Astrocyte (in vitro differentiated cells and primary cell): Measurements from ENCODE around the gene LRRC45. TPM values are rescaled to one million over a fixed set of nuclear protein-coding genes. Genes with fewer than 3 reads are reported as not detected.

ENCODE experiments used
- DNase-seq: peaks from one replicate; pipeline ENCODE4 v3.0.0-alpha.2; 2010; ENCODE audit warnings: low read depth
- FAIRE-seq: peaks from 2 replicates; lab custom pipeline; 2011; peaks lifted over from hg19 to GRCh38; lab: Jason Lieb, UNC
- H2AFZ ChIP-seq: 2 replicates; pipeline ENCODE4 v1.6.0; 2012; ENCODE audit warnings: low read depth, low read length, inconsistent platforms
- H3K27ac ChIP-seq: 2 replicates; pipeline ENCODE4 v1.5.1; 2011; ENCODE audit warnings: low read depth, low read length, inconsistent platforms
- H3K27me3 ChIP-seq: 2 replicates; pipeline ENCODE4 v1.6.0; 2011; ENCODE audit warnings: low read length, inconsistent platforms; ENCODE audit not compliant: insufficient read depth
- H3K36me3 ChIP-seq: 2 replicates; pipeline ENCODE4 v1.5.1; 2011; ENCODE audit warnings: low read length, inconsistent platforms; ENCODE audit not compliant: insufficient read depth
- H3K4me1 ChIP-seq: 2 replicates; pipeline ENCODE4 v1.5.1; 2011; ENCODE audit warnings: low read length, inconsistent platforms; ENCODE audit not compliant: insufficient read depth
- H3K4me2 ChIP-seq: 2 replicates; pipeline ENCODE4 v1.6.0; 2012; ENCODE audit warnings: low read length, inconsistent platforms
- H3K4me3 ChIP-seq: 2 replicates; pipeline ENCODE4 v1.5.1; 2011; ENCODE audit warnings: low read depth, mild to moderate bottlenecking, low read length, inconsistent platforms; ENCODE audit not compliant: insufficient read depth
- H3K79me2 ChIP-seq: 2 replicates; pipeline ENCODE4 v1.6.0; 2012; ENCODE audit warnings: mild to moderate bottlenecking, low read length, inconsistent platforms; ENCODE audit not compliant: insufficient read depth
- H3K9ac ChIP-seq: 2 replicates; pipeline ENCODE4 v1.6.0; 2012; ENCODE audit warnings: mild to moderate bottlenecking, low read length, inconsistent platforms
- H3K9me3 ChIP-seq: 2 replicates; pipeline ENCODE4 v1.5.1; 2012; ENCODE audit warnings: low read depth, mild to moderate bottlenecking, low read length, inconsistent platforms; ENCODE audit not compliant: insufficient read depth
- H4K20me1 ChIP-seq: 2 replicates; pipeline ENCODE4 v1.6.0; 2012; ENCODE audit warnings: low read length, inconsistent platforms; ENCODE audit not compliant: insufficient read depth
- H3K27ac Mint-ChIP-seq: one replicate; pipeline ENCODE4 v1.8.0; 2021; ENCODE audit warnings: mild to moderate bottlenecking, mixed read lengths; ENCODE audit not compliant: unreplicated experiment
- H3K27me3 Mint-ChIP-seq: one replicate; pipeline ENCODE4 v1.8.0; 2021; ENCODE audit warnings: low read depth, mixed read lengths; ENCODE audit not compliant: unreplicated experiment
- H3K36me3 Mint-ChIP-seq: one replicate; pipeline ENCODE4 v1.8.0; 2021; ENCODE audit warnings: low read depth, mixed read lengths; ENCODE audit not compliant: unreplicated experiment
- H3K4me1 Mint-ChIP-seq: one replicate; pipeline ENCODE4 v1.8.0; 2021; ENCODE audit warnings: low read depth, mixed read lengths; ENCODE audit not compliant: unreplicated experiment
- H3K4me3 Mint-ChIP-seq: one replicate; pipeline ENCODE4 v1.8.0; 2021; ENCODE audit warnings: mild to moderate bottlenecking, moderate library complexity, mixed read lengths; ENCODE audit not compliant: unreplicated experiment
- H3K9me3 Mint-ChIP-seq: one replicate; pipeline ENCODE4 v1.8.0; 2021; ENCODE audit warnings: mild to moderate bottlenecking, mixed read lengths; ENCODE audit not compliant: unreplicated experiment
- CTCF ChIP-seq: IDR thresholded peaks from 2 replicates; pipeline ENCODE4 v1.5.1; 2011; ENCODE audit warnings: low read depth, mild to moderate bottlenecking, inconsistent platforms, low read length, moderate library complexity; ENCODE audit not compliant: insufficient read depth
- EZH2 ChIP-seq: IDR thresholded peaks from 2 replicates; pipeline ENCODE4 v1.6.1; 2012; ENCODE audit warnings: mild to moderate bottlenecking, low read length, inconsistent platforms; ENCODE audit not compliant: insufficient read depth
- total RNA-seq: library from RNA; stranded (reverse); gene quantifications from 2 replicates; pipeline ENCODE4 v1.2.1, GENCODE V29; 2021

Gene LRRC45
- total RNA-seq, 1 donor from 2014 or later = 6.6 TPM

- Histone ChIP-seq H2AFZ (no peak overlapping the region), H3K4me1 (peaks cover 23% of the 10 kb centered on the region), H3K36me3 (no peaks in the 10 kb centered on the region), H3K27me3 (no peaks in the 10 kb centered on the region), H3K27ac (no peak overlapping the region), H3K4me3 (peak overlapping the region; percentile 81), H3K79me2 (peaks cover 15% of the 10 kb centered on the region), H3K4me2 (peak overlapping the region; percentile 99), H3K9me3 (no peaks in the 10 kb centered on the region), H4K20me1 (peaks cover 27% of the 10 kb centered on the region), H3K9ac (peak overlapping the region; percentile 87)
- Mint-ChIP-seq H3K27ac (no peak overlapping the region), H3K4me1 (no peaks in the 10 kb centered on the region), H3K9me3 (no peaks in the 10 kb centered on the region), H3K36me3 (no peaks in the 10 kb centered on the region), H3K4me3 (peak overlapping the region; percentile 86), H3K27me3 (peaks cover 2% of the 10 kb centered on the region)
- DNase-seq (peak; percentile 43), FAIRE-seq (no peak)
- TF ChIP-seq CTCF (peak; percentile 51), EZH2 (no peak)
Observed at GRCh38 chr17:82021107-82021899, 1.8 kb upstream of the LRRC45 start.

GRCh38 chr17:82021900-82022309 lies 1.2 kb upstream of the LRRC45 start:
- H3K27ac ChIP-seq = no peak overlapping the region
- H3K27ac Mint-ChIP-seq = no peak overlapping the region

More at GRCh38 chr17:82021900-82022309, 1.2 kb upstream of the LRRC45 start:
- Histone ChIP-seq H3K79me2 (peaks cover 15% of the 10 kb centered on the region), H3K27me3 (no peaks in the 10 kb centered on the region), H4K20me1 (peaks cover 27% of the 10 kb centered on the region), H3K9ac (peak overlapping the region; percentile 87), H3K36me3 (no peaks in the 10 kb centered on the region), H3K9me3 (no peaks in the 10 kb centered on the region), H2AFZ (peak overlapping the region; percentile 78), H3K4me3 (peak overlapping the region; percentile 81), H3K4me1 (peaks cover 23% of the 10 kb centered on the region), H3K4me2 (peak overlapping the region; percentile 99)
- Mint-ChIP-seq H3K27me3 (peaks cover 2% of the 10 kb centered on the region), H3K4me1 (no peaks in the 10 kb centered on the region), H3K4me3 (peak overlapping the region; percentile 86), H3K9me3 (no peaks in the 10 kb centered on the region), H3K36me3 (no peaks in the 10 kb centered on the region)
- TF ChIP-seq EZH2 (no peak), CTCF (no peak)
- FAIRE-seq (no peak), DNase-seq (no peak)
